ENCODE measurements around the gene ORC6.

The ORC6 gene

GRCh38 chr16:46731691-46732555, 42.5 kb downstream of the ORC6 start:
- no peak for DNase-seq (ENCODE audit: low read depth)

DNA sequence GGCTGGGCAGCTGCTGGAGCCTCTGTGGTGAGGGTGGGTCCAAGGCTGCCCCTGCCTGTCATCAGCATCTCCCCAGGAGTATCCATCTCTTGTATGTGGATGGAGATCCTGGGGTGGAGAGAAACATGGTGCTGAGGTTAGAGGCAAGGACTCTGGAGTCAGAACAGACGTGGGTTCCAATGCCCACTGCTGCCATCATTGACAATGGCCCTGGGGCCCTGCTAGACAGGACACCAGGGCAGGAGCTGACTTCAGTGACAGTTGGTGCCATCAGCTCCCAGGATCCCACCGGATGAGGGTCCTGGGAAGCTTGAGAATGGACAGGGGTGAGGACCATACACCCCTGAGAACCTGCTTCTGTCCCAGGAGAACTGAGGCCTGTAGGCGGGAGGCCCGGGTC, 43.1 kb downstream of the ORC6 start:
- no peak for DNase-seq (ENCODE audit: low read depth)

GRCh38 chr16:46733319-46733830, 43.9 kb downstream of the ORC6 start:
- no peak for DNase-seq (ENCODE audit: low read depth)

- no peak for DNase-seq (ENCODE audit: low read depth)
Observed at GRCh38 chr16:46736695-46737094, 47.2 kb downstream of the ORC6 start.

GRCh38 chr16:46737621-46738214, 48.3 kb downstream of the ORC6 start:
- DNase-seq (ENCODE audit: low read depth) = no peak

DNA sequence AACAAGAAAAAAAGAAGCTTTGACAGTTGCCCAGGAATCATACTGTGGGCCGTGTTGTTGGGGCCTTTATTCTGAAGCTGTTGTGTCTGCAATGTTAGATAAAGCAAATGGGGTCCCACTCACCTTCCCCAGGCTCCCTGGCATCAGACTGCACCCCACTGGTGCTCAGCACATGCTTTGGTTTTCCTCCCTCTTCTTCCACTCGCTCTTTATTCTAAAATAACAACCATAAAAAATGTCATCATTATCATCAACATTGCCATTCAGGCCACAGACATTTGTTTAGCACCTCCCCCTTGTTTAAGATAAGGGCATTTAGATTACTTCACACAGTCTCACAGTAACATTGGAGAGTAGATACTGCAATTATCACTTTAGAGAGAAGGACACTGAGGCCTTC, 50.5 kb downstream of the ORC6 start:
- DNase-seq (ENCODE audit: low read depth) = no peak

GRCh38 chr16:46743232-46743719, 53.8 kb downstream of the ORC6 start:
- DNase-seq (ENCODE audit: low read depth) = no peak

- no peak for DNase-seq (ENCODE audit: low read depth)
Observed at GRCh38 chr16:46745617-46746016, 56.2 kb downstream of the ORC6 start.

DNA sequence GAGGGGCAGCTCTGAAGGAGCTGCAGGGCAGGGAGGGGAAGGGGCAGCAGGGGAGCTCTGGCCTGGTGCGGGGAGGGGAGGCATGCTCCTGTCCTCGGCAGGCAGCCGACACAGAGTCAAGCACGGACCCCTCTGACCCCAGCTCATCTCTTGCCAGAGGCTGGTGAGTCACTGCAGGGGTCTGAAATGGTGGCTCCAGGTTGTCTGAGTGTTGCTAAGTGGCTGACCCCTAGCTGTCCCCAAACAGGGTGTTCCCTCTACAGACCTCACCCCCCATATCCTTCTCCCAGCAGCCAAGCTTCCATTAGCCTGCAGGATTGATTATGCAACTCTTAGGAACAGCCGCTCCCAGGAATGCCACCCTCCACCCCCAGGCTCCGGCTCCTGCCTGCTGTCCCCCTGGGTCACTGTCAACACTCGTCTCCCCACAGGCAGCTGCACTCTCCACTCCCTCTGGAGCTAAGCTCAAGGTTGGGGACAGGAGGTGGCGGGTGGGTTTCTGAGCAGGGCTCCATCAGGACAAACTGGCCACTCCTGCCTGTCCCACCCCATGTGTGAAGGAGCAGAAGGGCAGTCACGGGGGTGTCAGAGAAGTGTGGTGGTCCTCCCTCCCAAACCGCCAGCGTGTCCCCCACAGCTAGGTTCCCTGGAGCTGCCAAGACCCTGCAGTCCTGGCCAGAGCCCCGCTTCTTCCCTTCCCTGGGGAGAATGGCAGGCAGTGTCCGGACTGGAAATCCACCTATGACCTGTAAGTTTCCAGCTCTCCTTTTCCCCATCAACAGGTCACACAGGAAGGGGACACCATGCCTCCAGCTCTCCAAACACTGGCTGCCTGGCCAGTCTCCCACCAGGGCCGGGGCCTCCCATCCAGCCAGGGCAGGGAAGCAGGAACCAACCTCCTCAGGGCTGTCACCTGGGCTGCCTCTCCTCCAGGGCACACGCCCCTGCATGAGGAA, 57.6 kb downstream of the ORC6 start:
- no peak for DNase-seq (ENCODE audit: low read depth)

All from CMK (cell line).